HG03442 (cell line): ENCODE results near the gene CIC.

Experiments used
- ATAC-seq: cut with Tn5 transposase; IDR thresholded peaks from one replicate; pipeline ENCODE4 v1.9.1; 2021; ENCODE audit warnings: mild to moderate bottlenecking, moderate library complexity; ENCODE audit not compliant: unreplicated experiment

The CIC gene

DNA sequence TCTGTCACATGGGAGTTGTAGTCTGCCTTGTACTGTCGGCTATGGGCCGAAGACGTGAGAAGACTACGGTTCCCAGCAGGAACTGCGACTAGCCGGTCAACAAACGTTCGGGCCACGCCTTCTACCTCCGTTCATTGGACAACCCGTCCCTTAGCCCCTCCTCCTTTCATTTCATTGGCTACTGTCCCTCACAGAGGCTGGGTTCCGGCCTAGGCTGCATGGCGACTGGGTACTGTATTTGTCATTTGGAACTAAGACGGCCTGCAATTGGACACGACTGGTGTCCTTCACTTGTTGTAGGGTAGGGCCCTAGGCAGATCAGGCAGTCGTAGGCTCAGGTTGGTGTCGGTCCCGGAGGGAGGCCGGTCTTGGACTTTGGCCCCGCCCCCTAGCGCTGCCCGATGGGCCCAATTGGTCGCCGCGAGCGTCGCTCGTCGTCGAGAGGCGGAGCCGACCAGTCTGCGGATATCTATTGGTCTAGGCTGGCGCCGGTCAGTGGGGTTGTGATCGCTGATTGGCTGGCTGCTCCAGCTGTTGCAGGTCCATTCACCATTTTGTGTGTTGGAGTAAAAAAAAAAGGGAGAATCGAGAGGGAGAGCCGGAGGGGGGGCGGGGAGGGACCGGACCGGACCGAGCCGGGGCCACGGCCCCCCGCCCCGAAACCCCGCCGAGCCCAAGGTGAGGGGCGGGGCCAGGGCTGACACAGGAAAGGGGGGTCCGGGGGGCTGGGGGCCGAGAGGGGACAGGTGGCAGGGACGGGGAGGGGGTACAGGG is at the start of gene CIC:
Gene CIC (plus strand): TSS at position 549 of the 774 bp plus-strand sequence. CDS start 2,532 bp downstream, outside the sequence.
- peak; percentile 72 for ATAC-seq

DNA sequence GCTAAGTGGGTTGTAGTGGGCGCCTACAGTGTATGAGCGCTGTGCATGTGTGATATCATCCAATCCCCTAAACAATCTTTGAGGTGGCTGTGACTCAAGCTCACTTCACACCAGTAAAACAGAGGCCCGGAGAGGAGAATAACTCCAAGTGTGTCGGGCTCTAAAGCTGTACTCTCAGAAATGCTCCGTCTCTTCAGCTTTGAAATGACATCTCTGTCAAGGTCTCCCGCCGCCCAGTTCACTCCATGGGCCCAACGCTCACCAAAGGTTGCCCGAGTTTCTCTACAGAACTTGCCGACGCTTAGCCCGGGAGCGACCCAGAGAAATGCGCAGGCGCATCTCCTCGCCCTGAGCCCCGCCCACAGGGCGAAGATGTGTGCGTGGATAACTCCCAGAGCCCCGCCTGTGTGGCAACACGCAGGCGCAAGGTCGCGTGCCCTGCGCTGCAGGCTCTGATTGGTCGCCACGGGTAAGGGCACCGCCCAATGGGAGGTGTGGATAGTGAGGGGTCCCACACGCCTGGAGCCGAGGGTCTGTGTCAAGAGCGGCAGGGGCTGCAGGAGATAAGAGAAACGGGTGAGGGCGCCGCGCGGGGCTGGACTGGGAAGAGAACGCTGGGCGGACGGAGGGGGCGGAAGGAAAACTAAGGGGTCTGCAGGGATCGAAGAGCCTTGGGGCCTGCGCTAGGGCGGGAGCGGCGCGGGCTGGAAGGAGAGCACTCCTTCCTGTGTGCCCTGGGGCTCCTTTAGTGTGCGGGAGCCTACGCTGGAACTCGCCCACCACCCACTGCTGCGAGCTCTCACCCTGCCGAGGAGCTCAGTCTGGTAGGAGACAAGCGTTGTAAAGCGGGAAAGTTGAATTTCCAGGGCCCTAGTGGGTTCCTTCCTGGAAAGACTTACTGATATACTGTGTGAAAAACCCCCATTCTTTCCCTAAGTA is 49.0 kb upstream of the CIC start, which contains the start of gene ZNF526:
Gene ZNF526 (plus strand): TSS at position 501 of the 939 bp plus-strand sequence. CDS start 4,092 bp downstream, outside the sequence.
- peak; percentile 67 for ATAC-seq

DNA sequence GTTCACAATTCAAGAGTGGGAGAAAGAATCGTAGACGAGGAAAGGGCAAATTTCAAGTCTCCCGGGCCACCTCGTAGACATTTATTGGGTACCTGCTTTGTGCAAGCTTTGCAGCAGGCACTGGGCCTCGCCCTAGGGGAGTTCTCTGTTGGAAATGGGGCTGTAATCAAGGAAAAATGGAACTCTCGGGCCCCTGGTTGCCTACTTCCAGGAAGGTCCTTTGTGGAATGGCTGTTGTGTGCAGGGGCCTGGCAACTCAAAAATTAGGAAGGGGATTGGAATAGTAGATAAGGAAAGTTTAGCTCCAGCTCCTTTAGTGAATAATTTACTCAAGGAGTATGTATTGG is 48.3 kb upstream of the CIC start:
- ATAC-seq: no peak

DNA sequence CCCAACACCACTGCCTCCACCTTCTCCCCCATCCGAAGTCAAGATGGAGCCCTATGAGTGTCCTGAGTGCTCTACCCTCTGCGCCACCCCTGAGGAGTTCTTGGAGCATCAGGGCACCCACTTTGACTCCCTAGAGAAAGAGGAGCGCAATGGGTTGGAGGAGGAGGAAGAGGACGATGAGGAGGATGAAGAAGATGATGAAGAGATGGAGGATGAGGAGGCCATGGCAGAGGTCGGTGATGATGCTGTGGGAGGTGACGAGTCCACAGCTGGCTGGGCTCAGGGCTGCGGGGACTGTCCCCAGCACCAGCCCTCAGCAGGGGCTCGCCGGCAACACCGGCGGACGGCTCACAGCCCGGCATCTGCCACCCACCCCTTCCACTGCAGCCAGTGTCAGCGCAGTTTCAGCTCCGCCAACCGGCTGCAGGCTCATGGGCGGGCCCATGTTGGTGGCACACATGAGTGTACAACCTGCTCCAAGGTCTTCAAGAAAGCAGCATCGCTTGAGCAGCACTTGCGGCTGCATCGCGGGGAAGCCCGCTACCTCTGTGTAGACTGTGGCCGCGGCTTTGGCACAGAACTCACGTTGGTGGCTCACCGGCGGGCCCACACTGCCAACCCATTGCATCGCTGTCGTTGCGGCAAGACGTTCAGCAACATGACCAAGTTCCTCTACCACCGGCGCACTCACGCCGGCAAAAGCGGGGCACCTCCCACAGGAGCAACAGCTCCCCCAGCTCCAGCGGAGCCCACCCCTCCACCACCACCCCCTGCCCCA is 43.9 kb upstream of the CIC start:
- ATAC-seq: no peak

DNA sequence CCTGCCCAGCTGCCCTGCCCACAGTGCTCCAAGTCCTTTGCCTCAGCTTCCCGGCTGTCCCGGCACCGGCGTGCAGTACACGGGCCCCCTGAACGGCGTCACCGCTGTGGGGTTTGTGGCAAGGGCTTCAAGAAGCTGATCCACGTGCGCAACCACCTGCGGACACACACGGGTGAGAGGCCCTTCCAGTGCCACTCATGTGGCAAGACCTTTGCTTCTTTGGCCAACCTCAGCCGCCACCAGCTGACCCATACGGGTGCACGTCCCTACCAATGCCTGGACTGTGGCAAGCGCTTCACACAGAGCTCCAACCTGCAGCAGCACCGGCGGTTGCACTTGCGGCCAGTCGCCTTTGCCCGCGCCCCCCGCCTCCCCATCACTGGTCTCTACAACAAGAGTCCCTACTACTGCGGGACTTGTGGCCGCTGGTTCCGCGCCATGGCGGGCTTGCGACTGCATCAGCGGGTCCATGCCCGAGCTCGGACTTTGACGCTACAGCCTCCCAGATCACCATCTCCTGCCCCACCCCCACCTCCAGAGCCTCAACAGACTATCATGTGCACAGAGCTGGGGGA is 43.2 kb upstream of the CIC start:
- ATAC-seq: no peak

DNA sequence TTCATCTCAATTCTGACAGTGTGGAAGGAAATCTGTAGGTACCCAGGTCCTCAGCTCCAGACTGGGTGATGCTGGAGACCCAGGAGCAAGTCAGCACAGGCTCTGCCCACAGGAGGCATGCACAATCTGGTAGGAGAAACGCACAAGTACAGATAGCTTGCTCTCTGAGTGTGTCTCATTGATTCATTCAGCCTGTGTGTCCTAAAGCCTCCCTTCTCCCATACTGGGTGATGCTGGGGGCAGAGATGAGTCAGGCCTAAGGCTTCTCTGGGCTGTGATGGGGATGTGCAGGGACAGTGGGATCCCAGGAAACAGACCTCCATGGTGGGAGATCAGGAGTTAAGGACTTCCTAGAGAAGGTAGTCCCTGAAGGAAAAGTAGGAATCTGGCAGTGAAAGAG is 42.2 kb upstream of the CIC start:
- no peak for ATAC-seq

DNA sequence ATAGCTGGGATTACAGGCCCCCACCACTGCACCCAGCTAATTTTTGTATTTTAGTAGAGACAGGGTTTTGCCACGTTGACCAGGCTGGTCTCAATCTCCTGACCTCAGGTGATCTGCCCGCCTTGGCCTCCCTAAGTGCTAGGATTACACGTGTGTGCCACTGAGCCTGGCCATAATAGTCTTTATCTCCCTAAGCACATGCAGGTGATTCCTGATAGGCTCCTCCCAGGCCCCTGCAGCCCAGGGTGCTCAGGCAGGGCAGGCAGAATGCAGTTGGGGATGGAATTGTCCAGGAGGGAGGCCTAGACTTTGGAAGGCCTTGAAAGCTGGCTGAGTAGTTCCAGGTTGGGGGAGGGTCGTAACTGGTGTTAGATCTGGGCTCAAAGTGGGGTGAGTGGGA is 40.4 kb upstream of the CIC start:
- ATAC-seq: no peak

DNA sequence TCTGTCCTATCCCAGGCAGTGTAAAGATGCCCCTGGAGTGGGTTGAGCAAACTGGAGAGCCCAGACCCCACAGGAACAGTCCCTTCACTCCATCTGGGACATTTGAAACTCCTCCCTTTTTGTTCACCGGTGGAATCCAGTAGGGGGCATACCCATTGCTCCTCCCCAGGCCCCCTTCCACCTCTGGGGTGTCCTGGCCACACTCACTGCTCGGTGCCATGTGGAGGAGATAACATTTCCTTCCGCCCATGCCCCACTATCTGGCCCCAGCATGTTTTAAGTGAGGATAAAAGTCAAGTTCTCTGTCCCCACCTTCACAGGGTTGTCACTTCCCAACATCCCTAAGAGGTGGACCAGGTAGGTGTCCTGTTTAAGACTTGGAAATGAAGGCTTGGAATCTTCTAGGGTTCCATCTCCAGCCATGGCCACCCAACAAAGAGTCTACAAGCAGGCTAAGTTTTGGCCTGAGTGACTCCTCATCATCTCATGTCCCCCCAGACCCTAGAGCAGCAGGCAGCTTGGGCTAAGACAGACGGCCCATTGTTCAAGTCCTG is 39.7 kb upstream of the CIC start:
- no peak for ATAC-seq

DNA sequence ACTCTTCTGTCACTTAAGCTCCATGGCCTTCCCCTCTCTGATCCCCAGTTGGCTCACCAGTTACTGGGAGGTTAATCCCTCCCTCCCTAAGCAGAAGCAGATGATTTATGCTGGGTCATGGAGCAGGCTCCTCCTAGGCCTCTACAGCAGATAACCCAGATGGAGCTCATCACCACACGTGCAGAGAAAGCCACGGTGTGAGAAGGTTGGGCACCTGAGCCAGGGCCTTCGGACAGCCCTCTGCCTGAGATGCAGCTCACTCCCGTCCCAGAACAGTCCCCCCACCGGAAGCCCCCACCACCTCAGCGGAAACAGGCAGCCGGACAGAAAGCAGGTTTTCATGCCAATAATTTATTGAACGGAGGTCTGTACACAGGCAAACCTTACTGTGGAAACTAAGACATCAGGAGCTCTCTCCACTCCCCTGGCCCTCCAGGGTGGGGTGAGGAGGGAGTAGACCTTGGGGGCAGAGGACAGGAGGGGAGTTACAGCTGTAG is 39.1 kb upstream of the CIC start:
- no peak for ATAC-seq

DNA sequence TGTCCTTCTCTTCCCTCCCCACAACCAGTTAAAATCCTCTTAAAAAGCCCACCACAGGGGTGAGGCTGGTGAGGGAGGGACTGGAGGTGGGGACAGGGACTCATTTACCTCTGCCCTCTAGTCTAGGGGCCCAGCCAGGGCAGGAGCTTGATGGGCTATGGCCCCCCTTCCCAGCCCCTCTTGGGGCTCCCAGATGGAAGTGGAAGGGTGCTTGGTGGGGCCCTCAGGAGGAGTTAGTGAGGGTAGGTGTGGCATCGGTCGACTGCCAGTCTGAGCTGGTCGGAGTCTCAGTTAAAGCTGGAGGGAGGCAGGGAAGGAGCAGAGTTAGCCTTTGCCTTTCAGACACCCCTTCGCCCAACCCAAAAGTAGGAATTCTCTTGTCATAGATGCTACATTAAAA is 38.5 kb upstream of the CIC start:
- no peak for ATAC-seq

DNA sequence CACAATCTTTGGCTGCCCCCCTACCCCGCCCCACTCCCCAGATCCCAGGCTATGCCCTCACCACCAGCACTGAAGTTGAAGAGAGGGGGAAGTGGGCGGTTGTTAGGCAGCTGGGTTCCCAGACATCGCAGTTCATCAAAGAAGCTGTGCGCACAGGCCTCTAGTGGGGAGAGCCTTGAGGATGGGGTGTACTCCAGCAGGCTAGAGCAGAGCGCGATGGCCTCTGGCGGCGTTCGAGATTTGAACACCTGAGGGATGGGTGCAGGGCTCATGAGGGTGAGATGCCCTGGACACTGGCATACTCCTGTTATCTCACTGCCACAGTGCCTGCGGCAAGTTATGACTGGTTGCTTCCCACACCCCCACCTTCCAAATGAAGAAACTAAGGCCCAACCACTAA is 36.6 kb upstream of the CIC start:
- no peak for ATAC-seq

DNA sequence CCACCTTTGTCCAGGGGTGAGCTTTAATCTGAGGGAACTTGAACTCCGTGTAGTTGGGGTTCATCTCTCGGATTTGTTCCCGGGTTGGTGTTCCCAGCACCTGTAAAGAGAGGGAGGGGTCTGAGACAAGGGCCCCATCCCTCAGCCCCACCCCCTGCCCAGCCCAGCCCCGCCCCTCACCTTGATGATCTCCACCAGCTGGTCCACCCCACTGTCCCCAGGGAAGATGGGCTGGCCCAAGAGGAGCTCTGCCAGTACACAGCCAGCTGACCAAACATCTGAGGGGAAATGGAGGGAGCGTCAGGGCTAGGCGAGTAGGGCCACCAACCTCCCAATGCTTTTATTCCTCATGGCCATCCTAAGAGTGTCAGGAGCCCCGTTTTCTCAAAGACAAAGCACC is 35.9 kb upstream of the CIC start:
- ATAC-seq: no peak

DNA sequence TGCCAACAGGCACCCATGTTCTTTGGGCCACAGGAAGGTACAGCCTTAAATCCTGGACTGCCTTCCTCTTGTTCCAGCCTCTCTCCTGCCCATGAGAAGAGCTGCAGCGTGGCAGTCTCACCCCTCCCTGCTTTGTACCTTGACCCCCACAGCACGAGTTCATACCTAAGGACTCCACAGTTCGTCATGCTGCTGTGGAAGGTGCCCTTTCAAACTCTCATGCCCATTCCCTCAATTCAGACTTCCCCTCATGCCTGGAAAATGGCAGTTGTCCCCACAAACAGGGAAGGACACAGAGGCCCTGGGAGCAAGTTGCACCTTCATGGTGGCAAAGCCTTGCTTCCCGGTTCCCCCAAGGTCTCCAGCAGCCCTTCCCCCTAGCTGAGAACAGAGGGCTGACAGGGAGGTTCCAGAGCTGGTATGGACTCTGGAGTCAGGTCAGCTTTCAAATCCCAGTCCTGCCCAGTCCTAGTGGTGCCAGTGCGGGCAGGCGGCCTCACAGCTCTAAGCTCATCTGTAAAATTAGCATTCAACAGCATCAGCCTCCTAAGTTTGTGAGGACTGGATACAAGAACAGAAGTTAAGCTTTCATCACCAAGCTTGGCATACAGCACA is 35.3 kb upstream of the CIC start:
- ATAC-seq: no peak

DNA sequence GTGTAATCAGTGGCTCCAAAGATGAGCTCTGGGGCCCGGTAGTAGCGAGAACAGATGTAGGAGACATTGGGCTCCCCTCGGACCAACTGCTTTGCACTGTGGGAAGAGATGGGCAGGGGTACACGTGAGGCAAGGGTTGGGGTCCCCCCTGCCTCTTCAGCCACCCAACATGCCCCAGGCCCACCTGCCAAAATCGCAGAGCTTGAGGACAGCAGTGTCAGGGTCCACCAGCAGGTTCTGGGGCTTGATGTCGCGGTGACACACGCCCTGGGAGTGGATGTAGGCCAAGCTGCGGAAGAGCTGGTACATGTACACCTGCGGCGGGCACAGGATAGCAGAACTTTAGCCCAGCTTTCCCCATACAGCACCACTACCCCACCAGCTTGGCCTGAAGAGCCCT is 34.7 kb upstream of the CIC start:
- no peak for ATAC-seq

DNA sequence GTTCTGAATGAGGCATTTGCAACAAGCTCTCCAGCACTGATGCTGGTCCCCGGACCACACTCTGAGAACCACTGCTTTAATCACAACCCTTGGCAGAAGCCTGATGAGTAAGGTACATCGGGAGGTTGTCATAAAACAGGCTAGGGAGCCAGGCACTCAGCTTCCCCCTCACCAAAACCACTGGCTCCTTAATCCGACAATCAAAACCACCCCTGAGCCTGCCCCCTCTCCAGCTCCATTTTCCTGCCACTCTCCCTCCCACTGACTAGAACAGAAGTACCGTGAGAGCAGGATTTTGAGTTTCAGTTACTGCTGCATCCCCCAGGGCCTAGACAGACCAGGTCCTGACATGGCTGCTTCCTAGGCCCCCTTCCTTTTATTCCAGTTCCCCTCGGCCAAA is 33.9 kb upstream of the CIC start:
- ATAC-seq: no peak

DNA sequence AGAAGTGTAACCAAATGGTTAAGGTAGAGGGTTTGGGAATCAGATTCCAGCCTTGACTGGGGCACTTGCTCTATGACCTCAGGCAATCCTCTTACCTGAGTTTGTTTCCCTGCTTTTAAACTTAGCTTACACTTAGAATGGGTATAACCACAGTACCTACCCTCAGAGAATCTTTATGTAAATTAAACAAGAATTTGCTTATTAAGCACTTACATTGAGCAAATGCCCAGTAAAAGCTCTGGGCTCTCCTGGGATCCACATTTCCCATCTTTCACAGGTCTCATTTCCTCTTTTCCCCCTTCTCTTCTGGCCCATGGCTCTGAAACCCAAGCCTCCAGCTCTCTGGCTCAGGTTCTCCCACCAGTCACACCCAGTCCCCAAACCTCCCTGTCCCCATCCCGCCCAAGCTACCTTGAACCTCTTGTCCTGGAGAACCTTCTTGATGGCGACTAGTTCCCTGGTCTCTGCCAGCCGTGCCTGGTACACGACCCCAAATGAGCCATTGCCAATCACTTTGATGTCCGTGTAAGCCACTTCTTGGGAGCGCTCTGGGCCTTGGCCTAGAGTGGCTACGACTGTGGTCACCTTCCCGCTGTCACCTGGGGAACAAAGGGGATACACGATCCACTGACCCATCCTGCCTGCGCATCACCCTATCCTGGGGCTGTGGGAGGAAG is 29.4 kb upstream of the CIC start:
- ATAC-seq: no peak

DNA sequence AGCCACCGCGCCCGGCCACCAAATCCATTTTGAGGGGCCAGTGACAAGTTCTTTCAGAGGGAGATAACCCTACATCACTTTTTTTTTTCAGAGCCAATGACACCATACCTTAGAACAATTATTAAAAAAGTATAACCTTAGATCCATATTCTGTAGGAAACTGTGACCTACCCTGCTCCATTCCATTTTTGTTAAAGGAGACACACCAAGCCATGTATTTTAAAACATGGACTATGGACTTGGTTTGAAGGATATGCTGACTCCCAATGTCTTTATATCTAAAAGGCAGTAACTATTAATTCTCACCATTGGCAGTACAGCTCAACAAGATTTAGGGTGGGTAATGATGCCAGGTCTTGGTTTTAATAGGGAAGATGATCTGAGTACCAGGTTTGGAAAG is 27.8 kb upstream of the CIC start:
- ATAC-seq: no peak

DNA sequence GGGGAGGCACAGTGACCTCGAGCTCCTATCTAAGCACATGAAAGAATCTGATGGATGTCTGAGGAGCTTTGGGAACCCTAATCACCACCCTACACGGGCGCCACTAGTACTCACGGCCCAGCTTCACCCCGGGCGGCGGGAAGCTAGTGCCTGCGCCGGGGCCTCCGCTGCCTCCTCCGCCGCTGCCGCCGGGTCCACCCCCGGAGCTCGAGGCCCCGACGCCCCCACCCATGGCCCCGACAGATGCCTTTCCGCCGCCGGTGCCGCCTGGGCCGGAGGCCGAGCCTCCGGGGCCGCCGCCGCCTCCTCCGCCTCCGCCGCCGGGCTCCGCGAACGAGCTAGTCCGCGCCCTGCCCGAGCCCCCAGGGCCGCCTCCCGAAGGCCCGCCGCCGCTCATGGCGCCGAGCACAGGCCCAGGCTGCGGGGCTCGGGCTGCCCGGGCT is 27.0 kb upstream of the CIC start:
- no peak for ATAC-seq
